ENCODE measurements around the gene KPNA3. TPM values are rescaled to one million over a fixed set of nuclear protein-coding genes. Genes with fewer than 3 reads are reported as not detected.

The KPNA3 gene
- total and polyA plus RNA-seq, 2 experiments from 2014 or later, result 29.8 to 36.4 TPM

DNA sequence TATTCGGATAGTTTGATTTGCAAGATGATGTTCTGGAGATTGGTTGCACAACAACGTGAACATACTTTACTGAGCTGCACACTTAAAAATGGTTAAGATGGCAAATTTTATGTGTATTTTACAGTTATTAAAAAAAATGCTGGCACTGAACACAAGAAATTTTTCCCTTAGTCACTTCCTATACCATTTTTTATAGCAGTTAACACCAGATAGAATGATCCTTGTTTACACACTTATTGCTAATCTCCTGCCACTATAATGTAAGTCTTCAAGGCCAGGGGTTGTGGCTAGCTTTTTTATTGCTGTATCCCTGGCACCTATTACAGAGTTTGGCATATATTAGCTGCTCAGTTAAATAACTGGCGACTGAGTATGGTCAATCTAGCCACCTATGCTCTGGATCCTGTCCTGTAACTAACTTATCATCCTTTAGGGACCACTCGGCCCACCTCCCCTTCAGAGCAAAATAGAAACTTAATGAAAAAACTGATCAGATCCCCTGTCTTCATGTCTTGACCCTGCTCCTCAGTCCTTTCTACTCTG, 99.2 kb downstream of the KPNA3 start:
- in situ Hi-C loops (cut with MboI), result no loop called here
- DNase-seq, result peak; percentile 17
- H3K4me3 ChIP-seq, result no peak overlapping the region
- no peaks in the 10 kb centered on the region; the same call in 1 of the 2 replicates for H3K36me3 ChIP-seq (ENCODE audit: low read depth)
- H3K4me1 ChIP-seq (ENCODE audit: insufficient read depth), result peaks cover 10% of the 10 kb centered on the region
- no peak for TF ChIP-seq EZH2phosphoT487 (IDR thresholded peaks at IDR 0.05; ENCODE audit: insufficient read depth, low read depth)
- no peak for TF ChIP-seq EZH2 (IDR thresholded peaks at IDR 0.05; ENCODE audit: insufficient read depth, poor library complexity, severe bottlenecking)
- 82 to 88% methylated on average over 4 of the region's 4 CpGs for WGBS, 2 experiments (ENCODE audit: low coverage in 1 of 2, low lambda C conversion rate in 2 of 2, missing lambda C conversion rate in 2 of 2)
- H3F3A ChIP-seq (ENCODE audit: insufficient read depth), result peaks cover 6% of the 10 kb centered on the region; the same call in 1 of the 2 replicates
- no peaks in the 10 kb centered on the region for H3K9me3 ChIP-seq (ENCODE audit: low read depth)
- no peak overlapping the region for H3K4me2 ChIP-seq (ENCODE audit: unreplicated experiment)
- H3K9me2 ChIP-seq (ENCODE audit: insufficient read depth), result no peaks in the 10 kb centered on the region
- no peak overlapping the region for H2AFZ ChIP-seq
- H3K27me3 ChIP-seq (replicated peaks; ENCODE audit: insufficient read depth), result no peaks in the 10 kb centered on the region
- no peak overlapping the region for H3K9ac ChIP-seq
- peaks cover 25% of the 10 kb centered on the region for H3K79me2 ChIP-seq (ENCODE audit: insufficient read depth)
- H3K27ac ChIP-seq, result no peak overlapping the region
- H4K20me1 ChIP-seq (ENCODE audit: insufficient read depth), result no peaks in the 10 kb centered on the region

DNA sequence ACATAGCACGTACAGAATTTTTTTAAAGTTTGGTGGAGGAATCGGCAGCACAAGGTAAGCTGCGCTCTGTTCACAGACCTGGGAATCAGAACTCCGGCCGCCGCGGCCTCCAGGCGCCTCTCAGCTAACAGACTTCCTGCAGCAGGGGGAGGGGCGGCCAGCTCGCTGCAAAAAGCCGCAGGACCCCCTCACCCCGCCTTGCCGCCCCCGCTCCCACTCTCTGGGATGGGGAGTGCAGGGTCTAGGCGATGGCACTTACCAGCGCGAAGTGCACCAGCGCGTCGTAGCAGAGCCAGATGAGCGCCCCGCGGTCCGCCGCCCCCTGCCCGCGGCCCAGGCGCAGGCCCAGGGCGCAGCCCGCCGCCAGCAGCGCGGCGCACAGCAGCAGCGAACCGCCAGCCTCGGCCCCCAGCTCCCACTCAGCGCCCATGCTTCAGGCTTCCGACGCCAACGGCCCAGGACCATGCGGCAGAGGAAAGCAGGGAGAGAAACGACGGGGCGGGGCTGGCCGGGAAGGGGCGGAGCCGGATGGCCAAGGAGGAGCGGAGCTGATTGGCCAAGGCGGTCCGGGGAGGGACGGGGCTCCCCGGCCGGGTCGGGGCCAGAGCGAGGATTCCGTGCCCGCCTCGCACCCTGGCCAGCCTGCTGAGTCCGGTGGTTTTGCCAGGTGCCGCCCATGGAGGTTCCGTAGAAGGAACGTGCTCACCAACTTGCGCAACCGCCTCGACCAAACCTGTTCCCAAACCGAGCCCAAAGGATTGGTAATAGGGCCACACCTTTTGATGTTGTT, 101.3 kb downstream of the KPNA3 start, which contains the start of gene EBPL:
TSS of gene EBPL (minus strand) at position 492 of the 790 bp plus-strand sequence. CDS start at position 430, 62 bp downstream.
- peak; percentile 91 for DNase-seq
- peak within 1 kb of the TSS; percentile 82 for H3K4me3 ChIP-seq
- H3F3A ChIP-seq (ENCODE audit: insufficient read depth), result peaks cover 6% of the 10 kb centered on the region; the same call in 1 of the 2 replicates
- no peaks in the 10 kb centered on the region for H3K36me3 ChIP-seq (ENCODE audit: low read depth)
- no peak for TF ChIP-seq EZH2phosphoT487 (IDR thresholded peaks at IDR 0.05; ENCODE audit: insufficient read depth, low read depth)
- no peak for TF ChIP-seq EZH2 (IDR thresholded peaks at IDR 0.05; ENCODE audit: insufficient read depth, poor library complexity, severe bottlenecking)
- no peaks in the 10 kb centered on the region for H3K9me2 ChIP-seq (ENCODE audit: insufficient read depth)
- peak within 1 kb of the TSS; percentile 86 for H3K4me2 ChIP-seq (ENCODE audit: unreplicated experiment)
- H3K9me3 ChIP-seq (ENCODE audit: low read depth), result no peaks in the 10 kb centered on the region
- peaks cover 10% of the 10 kb centered on the region for H3K4me1 ChIP-seq (ENCODE audit: insufficient read depth)
- in situ Hi-C loops (cut with MboI), result no loop called here
- peaks cover 46% of the 10 kb centered on the region for H3K79me2 ChIP-seq (ENCODE audit: insufficient read depth)
- H3K9ac ChIP-seq, result peak within 1 kb of the TSS; percentile 75
- H4K20me1 ChIP-seq (ENCODE audit: insufficient read depth), result no peaks in the 10 kb centered on the region
- H3K27ac ChIP-seq, result peak within 1 kb of the TSS; percentile 33
- 1 to 2% methylated on average over 57 to 66 of the region's 67 CpGs for WGBS, 2 experiments (ENCODE audit: low coverage in 1 of 2, low lambda C conversion rate in 2 of 2, missing lambda C conversion rate in 2 of 2)
- peak within 1 kb of the TSS; percentile 93 for H2AFZ ChIP-seq
- no peaks in the 10 kb centered on the region for H3K27me3 ChIP-seq (replicated peaks; ENCODE audit: insufficient read depth)

DNA sequence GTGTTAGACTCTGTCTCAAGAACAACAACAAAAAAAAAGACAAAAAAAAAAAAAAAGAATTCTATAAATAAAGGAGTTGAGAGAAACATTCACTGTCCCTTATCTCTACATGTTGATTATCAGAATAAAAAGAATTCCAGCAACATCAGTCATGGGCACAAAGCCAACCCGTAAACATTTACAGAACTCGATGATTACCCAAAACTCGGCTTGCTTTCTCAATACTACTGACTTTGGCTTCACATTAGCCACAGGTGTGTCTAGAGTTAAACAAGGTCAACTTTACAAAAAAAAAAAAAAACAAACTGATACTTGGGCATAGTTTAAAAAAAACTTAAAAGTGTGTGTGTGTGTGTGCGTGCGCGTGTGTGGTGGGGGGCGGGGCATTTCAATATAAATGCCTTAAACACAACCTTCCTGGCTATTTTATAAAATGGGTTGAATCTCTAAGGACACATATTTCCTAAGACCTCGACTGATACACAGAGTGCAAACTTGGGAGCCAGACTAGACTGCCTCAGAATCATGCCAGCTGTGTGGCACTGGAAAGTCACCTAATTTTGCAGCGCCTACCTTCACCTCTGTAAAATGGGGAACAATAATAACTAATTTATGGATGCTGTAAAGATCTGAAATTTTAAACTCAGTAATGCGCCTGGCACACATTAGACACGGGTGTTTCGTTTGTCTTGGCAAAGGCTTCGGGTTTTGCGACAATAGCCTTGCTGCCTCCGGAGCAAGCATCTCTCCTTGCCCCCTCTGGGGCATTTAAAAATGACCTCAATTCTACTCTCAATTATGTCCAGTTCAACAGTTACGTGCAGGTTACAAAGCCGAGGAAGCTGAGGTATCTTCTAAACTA, 102.1 kb downstream of the KPNA3 start:
- WGBS, 2 experiments (ENCODE audit: low coverage in 1 of 2, low lambda C conversion rate in 2 of 2, missing lambda C conversion rate in 2 of 2), result 11 to 14% methylated on average over 15 to 17 of the region's 17 CpGs
- no peak for TF ChIP-seq EZH2 (IDR thresholded peaks at IDR 0.05; ENCODE audit: insufficient read depth, poor library complexity, severe bottlenecking)
- TF ChIP-seq EZH2phosphoT487 (IDR thresholded peaks at IDR 0.05; ENCODE audit: insufficient read depth, low read depth), result no peak
- no peaks in the 10 kb centered on the region for H3K9me2 ChIP-seq (ENCODE audit: insufficient read depth)
- no peaks in the 10 kb centered on the region for H3K27me3 ChIP-seq (replicated peaks; ENCODE audit: insufficient read depth)
- peaks cover 6% of the 10 kb centered on the region; the same call in 1 of the 2 replicates for H3F3A ChIP-seq (ENCODE audit: insufficient read depth)
- peak overlapping the region; percentile 33 for H3K27ac ChIP-seq
- H3K4me2 ChIP-seq (ENCODE audit: unreplicated experiment), result peak overlapping the region; percentile 86
- H3K9ac ChIP-seq, result peak overlapping the region; percentile 75
- peak; percentile 58 for DNase-seq
- H3K4me1 ChIP-seq (ENCODE audit: insufficient read depth), result peaks cover 10% of the 10 kb centered on the region
- in situ Hi-C loops (cut with MboI), result no loop called here
- no peaks in the 10 kb centered on the region for H4K20me1 ChIP-seq (ENCODE audit: insufficient read depth)
- H3K79me2 ChIP-seq (ENCODE audit: insufficient read depth), result peaks cover 53% of the 10 kb centered on the region
- H3K9me3 ChIP-seq (ENCODE audit: low read depth), result no peaks in the 10 kb centered on the region
- peak overlapping the region; percentile 93 for H2AFZ ChIP-seq
- H3K4me3 ChIP-seq, result peak overlapping the region; percentile 82
- no peaks in the 10 kb centered on the region; the same call in 1 of the 2 replicates for H3K36me3 ChIP-seq (ENCODE audit: low read depth)

DNA sequence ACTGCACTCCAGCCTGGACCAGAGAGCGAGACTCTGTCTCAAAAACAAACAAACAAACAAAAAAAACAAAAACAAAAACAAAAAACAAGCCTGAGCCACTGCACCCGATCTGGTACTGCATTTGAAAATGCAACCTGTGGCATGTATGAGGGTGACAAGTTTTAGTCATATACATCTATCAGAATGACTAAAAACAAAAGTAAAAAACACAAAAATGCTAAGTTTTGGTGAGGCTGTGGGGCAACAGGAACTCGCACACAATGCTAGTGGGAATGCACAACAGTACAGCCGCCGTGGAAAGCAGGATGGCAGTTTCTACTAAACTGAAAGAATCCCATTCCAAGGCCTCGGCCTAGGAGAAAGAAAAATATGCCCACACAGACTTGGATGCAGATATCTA, 109.0 kb downstream of the KPNA3 start:
- TF ChIP-seq EZH2 (IDR thresholded peaks at IDR 0.05; ENCODE audit: insufficient read depth, poor library complexity, severe bottlenecking), result no peak
- no peak for TF ChIP-seq EZH2phosphoT487 (IDR thresholded peaks at IDR 0.05; ENCODE audit: insufficient read depth, low read depth)
- H3K27me3 ChIP-seq (replicated peaks; ENCODE audit: insufficient read depth), result no peaks in the 10 kb centered on the region
- DNase-seq, result no peak
- H3F3A ChIP-seq (ENCODE audit: insufficient read depth), result no peaks in the 10 kb centered on the region
- no peak overlapping the region for H2AFZ ChIP-seq
- 87 to 92% methylated on average over 6 of the region's 6 CpGs for WGBS, 2 experiments (ENCODE audit: low coverage in 1 of 2, low lambda C conversion rate in 2 of 2, missing lambda C conversion rate in 2 of 2)
- no peaks in the 10 kb centered on the region for H3K4me1 ChIP-seq (ENCODE audit: insufficient read depth)
- peaks cover 73% of the 10 kb centered on the region for H3K79me2 ChIP-seq (ENCODE audit: insufficient read depth)
- no peak overlapping the region for H3K9ac ChIP-seq
- H3K9me2 ChIP-seq (ENCODE audit: insufficient read depth), result no peaks in the 10 kb centered on the region
- no peak overlapping the region for H3K4me2 ChIP-seq (ENCODE audit: unreplicated experiment)
- no peak overlapping the region for H3K4me3 ChIP-seq
- no peaks in the 10 kb centered on the region for H4K20me1 ChIP-seq (ENCODE audit: insufficient read depth)
- H3K27ac ChIP-seq, result no peak overlapping the region
- no peaks in the 10 kb centered on the region for H3K9me3 ChIP-seq (ENCODE audit: low read depth)
- in situ Hi-C loops (cut with MboI), result no loop called here
- peaks cover 3% of the 10 kb centered on the region; the same call in 1 of the 2 replicates for H3K36me3 ChIP-seq (ENCODE audit: low read depth)

Measured in GM23248 (cell line).